GM12874 (cell line): ENCODE results near the gene NR2C1.

Experiments
- CTCF ChIP-seq: IDR thresholded peaks from 2 replicates; pipeline ENCODE4 v1.5.1; 2011; ENCODE audit warnings: low read depth, mild to moderate bottlenecking, control low read depth, low read length, moderate library complexity; ENCODE audit not compliant: insufficient read depth

The NR2C1 gene

DNA sequence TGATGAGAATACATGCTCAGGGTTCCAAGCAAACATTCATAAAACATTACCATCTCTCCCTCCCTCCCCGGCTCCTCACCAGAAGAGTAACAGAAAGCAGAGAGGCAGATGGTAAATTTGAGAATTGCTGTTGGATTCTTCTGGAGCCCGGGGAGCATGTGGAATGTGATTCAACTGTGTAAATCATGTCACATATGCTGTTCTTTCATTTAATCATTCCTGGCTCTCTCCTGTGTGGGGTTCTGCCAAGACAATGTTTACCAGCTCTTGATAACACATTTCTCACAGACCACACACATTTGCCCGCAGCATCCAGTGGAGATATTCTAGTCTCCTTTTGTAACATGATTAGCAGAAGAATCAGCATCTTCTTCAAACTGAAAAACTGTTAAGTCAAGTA, 23.4 kb upstream of the NR2C1 start:
- no peak for TF ChIP-seq CTCF

- no peak for TF ChIP-seq CTCF
These were observed 23.0 kb upstream of the NR2C1 start for GRCh38 chr12:95096378-95096777.

- TF ChIP-seq CTCF = no peak
These were observed 16.0 kb upstream of the NR2C1 start for GRCh38 chr12:95089462-95089861.

DNA sequence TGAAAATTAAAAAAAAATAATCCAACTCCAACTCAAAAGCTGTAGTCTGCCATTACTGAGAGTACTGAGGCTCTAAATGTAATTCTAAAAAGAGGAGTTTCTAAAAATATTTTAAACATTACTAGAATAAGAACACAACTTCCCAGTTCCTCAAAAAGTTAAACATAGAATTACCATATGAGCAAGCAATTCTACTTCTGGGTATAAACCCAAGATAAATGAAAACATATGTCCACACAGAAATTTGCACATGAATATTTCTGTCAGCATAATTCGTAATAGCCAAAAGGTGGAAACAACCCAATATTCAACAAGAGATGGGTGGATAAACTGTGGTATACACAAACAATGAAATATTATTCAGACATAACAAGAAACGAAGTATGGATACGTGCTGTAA, 15.0 kb upstream of the NR2C1 start:
- no peak for TF ChIP-seq CTCF

DNA sequence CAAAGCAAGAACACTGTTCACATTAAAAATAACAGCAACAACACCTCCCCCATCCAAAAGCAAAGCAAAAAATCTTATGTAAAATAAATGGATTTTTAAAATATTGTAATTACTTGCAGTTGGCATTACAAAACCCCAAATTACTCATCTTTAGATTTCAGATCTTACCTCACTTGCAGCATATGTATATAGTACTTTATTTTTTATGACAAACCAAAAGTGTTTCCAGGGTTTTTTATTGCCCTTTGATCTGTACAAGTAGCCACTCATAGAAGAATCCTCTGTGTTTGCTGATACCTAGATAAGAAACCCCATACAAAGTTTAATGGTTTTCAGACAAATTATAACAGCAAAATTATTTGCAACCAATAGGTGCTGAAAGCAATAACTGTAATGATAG, 12.2 kb upstream of the NR2C1 start:
- no peak for TF ChIP-seq CTCF

- TF ChIP-seq CTCF = no peak
These were observed 10.5 kb upstream of the NR2C1 start for GRCh38 chr12:95083938-95084337.

DNA sequence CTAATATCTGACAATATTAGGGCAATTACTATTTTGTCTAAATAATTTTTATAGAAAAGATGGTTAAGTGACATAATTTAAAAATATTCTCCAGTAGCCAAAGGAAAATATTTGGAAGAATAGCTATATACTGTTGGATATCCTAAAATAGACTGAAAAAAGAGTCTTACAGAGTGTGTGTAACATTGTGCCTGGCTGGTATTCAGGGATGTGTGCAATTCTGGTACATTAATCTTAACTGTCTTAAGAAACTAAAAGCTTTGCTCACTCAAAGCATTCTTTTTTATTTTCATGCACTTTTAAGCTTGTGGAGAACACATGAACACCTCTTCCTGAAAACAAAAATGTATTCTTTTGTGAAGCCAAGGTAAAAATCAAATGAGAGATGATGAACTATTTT, 10.1 kb upstream of the NR2C1 start:
- no peak for TF ChIP-seq CTCF

- no peak for TF ChIP-seq CTCF
These were observed 3.9 kb upstream of the NR2C1 start for GRCh38 chr12:95077341-95077740.
